Kasumi-1 (cell line): ENCODE data around the gene TM4SF18.
A peak's percentile ranks its signal among the peaks of the same experiment; 100 is the strongest.

Source experiments
- DNase-seq, 2 experiments: peaks; one replicate each; lab custom pipeline; 2025; lab: John Stamatoyannopoulos, UW

The TM4SF18 gene

GRCh38 chr3:149330609-149331331 is 2.7 kb downstream of the TM4SF18 start:
- no peak for DNase-seq

GRCh38 chr3:149327156-149327555 is 6.3 kb downstream of the TM4SF18 start:
- no peak for DNase-seq

GRCh38 chr3:149325581-149325980 is 7.9 kb downstream of the TM4SF18 start:
- no peak for DNase-seq

- DNase-seq = no peak
Measured at GRCh38 chr3:149324332-149324731, 9.1 kb downstream of the TM4SF18 start.

GRCh38 chr3:149321640-149322039 is 11.8 kb downstream of the TM4SF18 start:
- no peak for DNase-seq

GRCh38 chr3:149321136-149321535 is 12.3 kb downstream of the TM4SF18 start:
- DNase-seq = no peak

GRCh38 chr3:149319750-149320149 is 13.7 kb downstream of the TM4SF18 start:
- DNase-seq = no peak

GRCh38 chr3:149317072-149317471 is 16.4 kb downstream of the TM4SF18 start:
- no peak for DNase-seq

GRCh38 chr3:149316437-149316836 is 17.0 kb downstream of the TM4SF18 start:
- DNase-seq = no peak

- DNase-seq = no peak
Measured at GRCh38 chr3:149315694-149316093, 17.7 kb downstream of the TM4SF18 start.

GRCh38 chr3:149314807-149315578 is 18.4 kb downstream of the TM4SF18 start:
- DNase-seq = no peak

- no peak for DNase-seq
Measured at GRCh38 chr3:149313542-149313941, 19.9 kb downstream of the TM4SF18 start.

- DNase-seq = no peak
Measured at GRCh38 chr3:149310796-149311534, 22.5 kb downstream of the TM4SF18 start.

- peak; percentile 20 to 39 for DNase-seq
Measured at GRCh38 chr3:149307435-149307783, 26.0 kb downstream of the TM4SF18 start.

- DNase-seq = no peak
Measured at GRCh38 chr3:149306751-149307434, 26.5 kb downstream of the TM4SF18 start.

- DNase-seq = no peak
Measured at GRCh38 chr3:149305376-149305775, 28.1 kb downstream of the TM4SF18 start.

- peak; percentile 64 to 67 for DNase-seq
Measured at GRCh38 chr3:149299938-149300801, 33.3 kb downstream of the TM4SF18 start.

- DNase-seq = no peak
Measured at GRCh38 chr3:149296972-149297371, 36.5 kb downstream of the TM4SF18 start.

- no peak for DNase-seq
Measured at GRCh38 chr3:149292666-149293065, 40.8 kb downstream of the TM4SF18 start.

GRCh38 chr3:149291178-149291577 is 42.3 kb downstream of the TM4SF18 start:
- DNase-seq = peak in 1 of 2 experiments; percentile 14

- DNase-seq = no peak
Measured at GRCh38 chr3:149288655-149289054, 44.8 kb downstream of the TM4SF18 start.
